GM18526 (cell line): ENCODE data around the gene SLC4A2.

Experiments
- POLR2A ChIP-seq: IDR thresholded peaks from 3 replicates; pipeline ENCODE4 v1.6.1; 2011; ENCODE audit not compliant: insufficient read length; ENCODE audit errors: extremely low read depth

The SLC4A2 gene

DNA sequence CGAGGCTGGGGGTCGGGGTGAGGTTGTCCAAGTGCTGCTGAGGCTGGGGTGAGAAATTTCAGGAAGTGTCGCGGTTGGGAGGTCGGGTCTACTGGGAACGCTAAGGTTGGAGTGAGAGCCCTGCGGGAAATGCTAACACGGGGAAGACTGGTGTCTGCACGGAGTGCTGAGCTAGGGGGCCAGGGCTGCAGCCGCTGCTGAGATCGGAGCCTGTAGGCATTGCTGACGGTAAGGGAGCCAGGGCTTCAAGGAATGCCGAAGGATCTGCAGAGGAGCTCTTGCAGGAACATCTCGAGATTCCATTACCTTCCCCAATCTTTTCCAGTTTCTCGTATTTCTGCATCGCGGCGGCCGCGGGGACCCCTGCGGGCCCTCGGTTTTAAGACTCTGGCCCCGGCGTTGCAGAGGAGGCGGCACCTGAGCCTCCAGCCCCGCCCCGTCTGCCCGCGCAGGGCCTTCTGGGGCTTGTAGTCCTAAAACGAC is 1.8 kb upstream of the SLC4A2 start, which contains the start of gene CDK5:
Gene CDK5, minus strand, starts transcription at position 392 of the 483 bp plus-strand sequence. Its CDS starts 49 bp downstream, at position 343.
- TF ChIP-seq POLR2A: no peak

DNA sequence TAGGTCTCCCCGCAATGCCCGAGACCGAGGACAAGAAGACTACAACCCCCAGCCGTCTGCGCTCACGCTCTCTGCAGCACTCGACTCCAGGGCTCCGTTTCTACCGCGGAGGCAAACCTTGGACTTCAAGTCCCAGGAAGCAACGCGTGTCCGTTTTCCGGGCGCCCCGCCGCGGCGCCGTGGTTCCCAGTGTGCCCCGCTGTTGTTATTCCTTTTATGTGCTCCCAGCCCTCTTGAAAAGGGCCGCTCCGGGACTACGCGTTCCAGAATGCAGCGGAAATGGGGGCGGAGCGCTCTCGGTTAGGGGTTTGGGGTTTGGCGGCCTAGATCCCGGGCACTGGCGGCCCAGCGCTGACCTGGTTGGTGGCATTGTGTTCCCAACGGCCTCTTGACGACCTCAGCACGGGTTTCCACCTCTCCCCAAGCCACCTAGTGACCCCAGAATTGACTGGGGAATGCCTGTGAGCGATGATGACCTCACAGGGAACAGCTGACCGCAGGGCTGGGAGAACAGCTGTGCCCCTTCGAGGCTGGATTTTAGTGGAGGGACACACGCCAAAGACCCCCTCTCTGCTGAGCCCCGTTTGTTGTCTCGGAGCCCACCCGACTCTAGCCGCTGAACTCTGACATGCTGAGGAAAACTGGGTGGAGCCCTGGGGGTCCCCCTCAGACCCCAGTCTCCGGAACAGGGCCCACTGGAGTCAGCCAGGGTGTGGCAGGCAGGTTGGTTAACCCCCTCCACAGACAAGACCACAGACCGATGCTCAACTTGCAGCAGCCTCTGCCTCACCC is 1.2 kb upstream of the SLC4A2 start:
- peak; percentile 62 for TF ChIP-seq POLR2A

DNA sequence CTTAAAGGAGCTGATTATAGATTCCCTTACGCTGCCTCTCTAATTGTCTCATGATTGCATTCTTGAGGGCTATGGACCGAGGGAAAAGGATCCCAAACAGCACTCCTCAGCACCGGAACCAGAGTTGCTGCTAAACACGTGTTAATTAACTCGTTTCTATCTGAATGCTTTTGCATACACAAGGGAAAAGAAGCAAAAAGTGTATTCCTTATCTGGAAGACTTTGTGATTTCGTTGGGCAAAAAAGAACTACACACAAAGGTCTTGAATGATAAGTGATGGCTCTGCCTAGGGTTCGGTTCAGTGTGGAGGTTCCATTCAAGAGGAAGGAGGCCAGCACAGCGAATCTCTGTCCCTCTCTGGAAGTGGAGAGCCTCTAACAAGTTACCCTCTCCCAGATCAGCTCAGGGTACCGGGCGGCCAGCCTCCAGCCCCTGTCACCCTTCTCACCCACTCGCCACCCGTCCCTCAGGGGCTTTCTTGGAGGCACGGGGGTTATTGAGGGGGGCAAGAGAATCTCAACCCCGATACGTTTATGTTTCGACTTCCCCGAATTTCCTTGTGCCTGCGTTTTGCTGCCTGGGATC is 515 bp upstream of the SLC4A2 start:
- TF ChIP-seq POLR2A: no peak

DNA sequence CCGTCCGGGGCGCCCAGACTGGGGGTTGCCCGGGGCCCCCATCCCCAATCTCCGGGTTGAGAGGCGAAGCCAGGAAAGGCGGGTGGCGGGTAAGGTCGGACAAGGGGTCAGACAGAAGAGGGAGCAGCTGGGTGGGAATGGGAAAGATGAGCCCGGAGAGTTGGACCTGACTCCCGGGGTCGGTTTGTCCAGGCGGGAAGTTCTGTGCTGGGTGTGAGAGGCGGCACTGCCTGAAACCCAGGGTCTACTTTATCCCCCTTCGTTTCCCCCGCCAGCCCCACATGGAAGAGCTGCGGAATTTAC is 675 bp downstream of the SLC4A2 start:
- TF ChIP-seq POLR2A: no peak

DNA sequence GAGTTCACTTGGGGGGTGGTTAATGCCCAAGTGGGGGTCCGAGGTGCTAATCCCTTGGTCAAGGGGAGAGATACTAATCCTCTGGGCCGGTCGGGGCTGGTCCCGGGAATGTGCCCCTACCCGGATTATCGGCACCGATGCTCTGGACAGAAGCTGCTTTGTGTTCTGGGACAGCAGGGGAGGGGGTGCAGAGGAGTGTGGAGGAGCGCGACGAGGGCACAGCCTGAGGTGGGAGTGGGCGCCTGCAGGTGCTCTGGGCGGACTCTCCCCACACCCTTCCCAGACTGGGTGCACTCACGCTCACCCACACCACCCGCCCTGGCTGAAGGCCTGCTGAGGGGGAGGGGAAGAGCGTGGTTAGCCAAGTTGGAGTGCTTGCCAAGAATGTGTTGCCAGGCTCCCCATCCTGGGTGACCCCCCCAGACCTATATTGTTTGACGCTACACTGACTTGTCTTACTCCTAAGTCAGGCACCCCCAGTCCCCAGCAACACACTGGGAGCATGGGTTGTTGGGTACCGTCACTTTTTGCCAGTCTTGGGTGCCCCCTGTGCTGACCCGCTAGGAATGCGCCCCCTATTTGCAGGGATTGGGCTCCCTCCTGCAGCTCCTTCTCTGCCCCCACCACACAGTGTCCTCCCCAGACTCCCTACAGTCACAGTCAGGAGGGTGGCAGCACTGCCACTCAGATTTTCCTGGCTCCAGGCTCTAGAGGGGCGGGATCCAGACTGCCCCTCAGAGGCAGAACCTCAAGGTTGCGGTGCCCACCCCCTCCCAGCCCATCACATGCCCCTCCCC is 1.2 kb downstream of the SLC4A2 start:
- TF ChIP-seq POLR2A: no peak

DNA sequence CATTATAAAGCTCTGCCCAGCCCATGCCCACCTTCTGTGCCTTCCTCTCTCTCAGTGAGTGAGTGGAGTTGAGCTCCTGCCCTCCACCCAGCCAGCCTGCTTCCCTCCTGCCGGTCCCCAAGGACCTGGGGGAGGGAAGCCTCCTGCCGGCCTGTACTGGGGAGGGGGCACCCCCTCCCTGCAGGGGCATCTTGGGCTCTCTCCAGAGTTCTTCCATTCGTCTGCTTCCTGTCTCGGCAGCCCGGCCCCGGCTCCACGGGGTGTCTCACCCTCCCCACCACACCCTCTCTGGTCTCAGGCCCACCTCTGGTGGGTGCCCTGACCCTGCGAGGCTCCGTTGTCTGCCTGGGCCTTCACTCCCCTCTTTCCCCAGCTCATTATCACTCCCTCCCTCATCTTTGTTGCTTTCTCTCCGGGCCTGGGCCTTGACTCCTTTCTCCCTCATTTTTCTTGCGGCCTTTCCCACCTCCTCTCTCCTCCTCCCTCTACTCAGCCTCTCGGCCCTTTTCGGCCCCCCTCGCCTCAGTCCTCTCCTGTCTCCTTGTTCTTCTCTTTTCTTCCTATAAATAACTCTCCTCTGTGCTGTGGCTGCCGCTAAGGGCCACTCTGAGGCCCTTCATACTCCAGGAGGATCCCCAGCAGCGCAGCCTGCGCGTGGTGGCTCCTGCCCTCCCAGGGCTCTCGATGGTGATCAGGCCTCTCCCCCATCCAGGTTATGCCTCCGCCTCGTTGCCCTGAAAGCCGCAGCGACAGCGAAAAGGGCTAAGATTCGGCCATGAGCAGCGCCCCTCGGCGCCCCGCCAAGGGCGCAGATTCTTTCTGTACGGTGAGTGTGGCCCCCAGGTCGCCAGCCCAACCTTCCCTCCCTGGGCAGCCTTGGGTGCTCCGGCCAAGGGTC is 2.1 kb downstream of the SLC4A2 start:
- no peak for TF ChIP-seq POLR2A

DNA sequence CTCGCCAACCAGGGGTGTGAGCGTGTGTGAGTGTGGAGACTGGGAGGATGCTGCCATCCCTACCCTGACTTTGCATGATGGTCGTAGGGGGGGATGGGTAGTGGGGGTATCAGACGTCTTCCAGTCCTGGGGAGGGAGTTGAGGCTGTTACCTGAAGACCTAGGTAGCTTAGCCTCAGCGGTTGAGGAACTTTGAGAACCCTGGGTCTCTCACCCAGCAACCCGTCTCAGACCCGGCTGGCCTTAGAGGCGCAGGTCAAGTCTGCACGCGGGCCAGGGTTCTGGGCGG is 2.7 kb downstream of the SLC4A2 start:
- TF ChIP-seq POLR2A: no peak

DNA sequence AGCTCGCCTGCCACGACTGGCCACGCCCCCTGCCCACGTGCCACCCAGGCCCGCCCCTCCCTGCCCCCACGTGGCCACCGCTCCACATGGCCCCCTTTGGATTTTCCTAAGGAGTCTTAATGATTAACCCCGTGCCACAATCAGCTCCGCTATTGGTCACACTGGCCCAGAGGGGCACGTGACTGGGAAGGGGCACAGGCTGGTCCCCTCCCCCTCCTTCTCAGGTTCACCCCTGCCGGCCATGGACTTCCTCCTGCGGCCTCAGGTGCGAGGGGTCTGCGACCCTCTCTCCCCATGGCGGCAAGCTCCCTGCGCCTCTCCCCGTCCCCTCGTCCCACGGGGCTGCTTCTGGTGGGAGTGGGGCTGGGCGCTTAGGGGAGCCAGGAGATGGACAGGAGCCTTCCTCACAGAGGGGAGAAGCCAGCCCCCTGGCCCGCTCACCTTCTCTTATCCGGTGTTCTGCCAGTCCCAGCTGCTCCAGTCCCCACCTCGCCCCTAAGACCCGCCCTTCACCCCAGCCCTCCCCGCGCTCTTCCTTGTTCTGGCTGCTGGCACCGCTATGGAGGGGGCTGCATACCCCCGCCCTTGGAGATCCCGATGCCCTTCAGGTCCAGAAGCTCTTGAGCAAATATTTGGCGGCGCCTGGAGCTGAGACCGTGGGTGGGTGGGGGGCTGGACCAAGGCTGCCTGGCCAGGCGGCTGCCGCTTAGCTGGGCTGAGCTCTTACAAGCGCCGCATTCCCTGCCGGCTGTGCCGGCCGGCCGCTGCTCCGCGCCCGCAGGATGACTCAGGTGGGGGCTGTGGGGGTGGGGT is 3.2 kb downstream of the SLC4A2 start:
- no peak for TF ChIP-seq POLR2A

DNA sequence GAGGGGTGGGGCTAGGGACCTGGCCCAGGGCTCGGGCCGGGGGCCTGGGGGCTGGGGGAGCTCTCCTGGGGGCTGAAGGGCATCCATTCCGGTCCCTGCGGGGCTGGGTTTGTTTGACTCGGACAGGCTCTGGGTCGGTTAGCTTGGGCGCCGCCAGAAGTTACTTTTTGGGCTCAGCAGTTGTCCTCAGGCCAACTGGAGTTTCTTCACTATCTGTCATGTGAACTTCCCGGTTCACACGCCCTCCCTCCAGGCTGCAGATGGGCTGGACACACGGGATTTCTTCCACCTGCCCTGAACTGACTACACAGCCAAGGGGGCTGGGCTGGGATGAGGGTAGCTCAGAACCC is 3.8 kb downstream of the SLC4A2 start:
- TF ChIP-seq POLR2A: no peak

DNA sequence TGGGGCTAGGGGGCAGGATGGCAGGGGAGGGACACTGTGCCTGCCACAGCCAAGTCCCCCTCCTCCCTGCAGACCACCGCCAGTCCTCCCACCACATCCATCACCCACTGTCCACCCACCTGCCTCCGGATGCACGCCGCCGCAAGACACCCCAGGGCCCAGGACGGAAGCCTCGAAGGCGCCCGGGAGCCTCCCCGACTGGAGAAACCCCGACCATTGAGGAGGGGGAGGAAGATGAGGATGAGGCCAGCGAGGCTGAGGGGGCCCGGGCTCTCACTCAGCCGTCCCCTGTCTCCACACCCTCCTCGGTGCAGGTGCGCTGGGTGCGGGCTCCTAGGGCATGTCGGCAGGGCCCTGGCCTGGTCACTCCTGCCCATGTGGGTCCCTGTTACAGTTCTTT is 5.1 kb downstream of the SLC4A2 start:
- no peak for TF ChIP-seq POLR2A

DNA sequence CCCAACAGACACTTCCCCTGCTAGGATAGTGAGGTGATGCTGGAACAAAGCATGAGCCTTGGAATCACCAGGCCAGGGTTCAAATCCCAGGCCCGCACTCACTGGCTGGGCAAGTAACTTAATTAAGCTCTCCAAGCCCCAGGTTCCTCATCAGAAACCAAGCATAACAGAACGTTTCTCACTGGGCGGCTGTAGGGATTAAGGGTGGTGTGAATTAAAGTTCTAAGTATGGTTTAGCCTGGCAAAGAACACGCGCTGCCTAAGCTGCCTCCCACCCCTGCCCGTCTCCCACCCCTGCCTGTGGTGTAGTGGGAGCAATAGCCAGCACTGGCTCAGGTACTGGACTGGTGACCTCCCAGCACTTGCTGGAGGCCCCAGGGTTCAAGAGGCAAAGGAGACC is 5.6 kb downstream of the SLC4A2 start:
- TF ChIP-seq POLR2A: no peak

DNA sequence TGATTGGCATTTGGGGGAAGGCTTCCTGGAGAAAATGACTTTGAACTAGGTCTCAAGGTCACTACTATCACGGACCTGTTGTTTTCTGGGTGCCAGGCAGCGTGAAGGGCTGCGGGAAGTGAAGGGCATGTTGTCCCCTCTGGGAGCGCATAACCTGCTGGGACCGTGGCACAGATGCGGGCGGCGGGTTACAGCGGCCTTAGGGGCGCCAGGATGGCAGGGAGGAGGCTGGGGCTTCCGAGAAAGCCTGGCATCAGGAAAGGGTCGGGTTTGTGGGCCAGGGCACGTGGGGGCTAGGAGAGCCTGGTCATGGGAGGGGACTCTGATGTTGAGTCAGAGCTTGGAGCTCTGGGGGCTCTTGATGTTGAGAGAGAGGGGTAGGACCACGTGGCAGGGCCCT is 6.1 kb downstream of the SLC4A2 start:
- TF ChIP-seq POLR2A: no peak

DNA sequence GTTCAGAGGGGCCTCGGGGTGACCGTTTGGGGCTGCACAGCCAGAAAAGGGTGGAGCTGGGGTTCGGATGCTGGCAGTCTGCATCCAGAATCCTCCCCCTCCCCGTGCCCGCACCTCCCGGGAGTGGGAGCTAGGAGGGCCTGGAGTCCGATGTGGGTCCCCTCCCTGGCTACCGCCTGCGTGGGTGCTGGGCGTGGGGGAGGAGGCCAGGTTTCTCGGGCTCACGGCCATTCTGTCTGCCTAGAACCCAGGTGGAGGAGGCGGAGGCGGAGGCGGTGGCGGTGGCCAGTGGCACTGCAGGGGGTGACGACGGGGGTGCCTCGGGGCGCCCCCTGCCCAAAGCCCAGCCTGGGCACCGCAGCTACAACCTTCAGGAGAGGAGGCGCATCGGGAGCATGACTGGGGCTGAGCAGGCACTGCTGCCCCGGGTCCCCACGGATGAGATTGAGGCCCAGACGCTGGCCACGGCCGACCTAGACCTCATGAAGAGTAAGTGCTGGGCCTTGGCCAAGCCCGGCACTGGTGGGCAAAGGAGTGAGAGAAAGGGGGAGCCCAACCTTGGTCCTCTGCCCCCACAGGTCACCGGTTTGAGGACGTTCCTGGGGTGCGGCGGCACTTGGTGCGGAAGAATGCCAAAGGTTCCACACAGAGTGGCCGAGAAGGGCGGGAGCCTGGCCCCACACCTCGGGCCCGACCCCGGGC is 7.0 kb downstream of the SLC4A2 start:
- no peak for TF ChIP-seq POLR2A
